Iris pigment epithelial cell (primary cell): Measurements from ENCODE around the gene ZYG11B.
"Not testable (repeated sequence)": the region's sequence is repeated elsewhere in the genome, so short reads cannot be mapped to it uniquely, and the experiment has no call there.

Experiments
- DNase-seq: peaks from one replicate; pipeline ENCODE4 v3.0.0-alpha.2; 2011; ENCODE audit warnings: low read depth

The ZYG11B gene

DNA sequence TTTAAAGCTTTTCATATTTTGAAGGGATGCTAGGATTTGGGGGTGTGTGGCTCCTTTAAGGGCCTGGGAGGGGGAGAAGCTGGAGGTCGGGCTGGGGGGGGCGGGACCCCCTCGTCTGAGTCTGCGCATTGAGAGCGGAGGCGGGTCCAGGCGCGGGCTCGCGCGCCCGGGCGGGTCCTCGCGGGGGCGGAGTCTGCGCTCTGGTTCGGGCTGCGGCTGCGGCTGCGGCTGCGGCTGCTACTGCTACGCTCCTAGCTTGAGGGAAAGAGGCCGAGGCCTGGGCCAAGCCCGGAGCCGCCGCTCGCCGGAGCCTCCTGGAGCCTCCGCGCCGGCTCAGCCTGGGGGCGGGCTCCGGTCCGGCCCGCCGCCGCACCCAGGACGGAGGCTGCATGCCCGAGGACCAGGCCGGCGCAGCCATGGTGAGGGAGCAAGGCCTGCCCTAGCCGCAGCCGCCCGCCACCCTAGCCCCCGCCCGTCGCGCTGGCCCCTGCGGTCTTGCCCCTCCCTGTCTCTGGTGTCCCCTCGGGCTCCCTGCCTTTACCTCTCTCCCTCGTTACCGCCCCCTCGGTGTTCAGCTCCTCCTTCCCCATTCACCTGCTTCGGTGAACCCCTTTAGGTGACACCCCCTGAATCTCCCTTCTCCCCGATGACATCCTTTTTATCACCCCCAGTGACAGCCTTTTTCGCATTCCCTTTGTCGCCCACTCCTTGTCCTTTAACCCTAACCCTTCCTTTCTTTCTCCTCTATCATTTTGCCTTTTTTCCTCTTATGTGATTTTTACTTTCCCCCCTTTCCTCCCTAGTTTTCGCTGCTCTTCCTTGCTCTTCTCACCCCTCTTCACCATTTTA lies at the start of gene ZYG11B:
Gene ZYG11B, plus strand, starts transcription at position 189 of the 849 bp plus-strand sequence. Its CDS starts 201 bp downstream, at position 390.
- peak; percentile 81 for DNase-seq

DNA sequence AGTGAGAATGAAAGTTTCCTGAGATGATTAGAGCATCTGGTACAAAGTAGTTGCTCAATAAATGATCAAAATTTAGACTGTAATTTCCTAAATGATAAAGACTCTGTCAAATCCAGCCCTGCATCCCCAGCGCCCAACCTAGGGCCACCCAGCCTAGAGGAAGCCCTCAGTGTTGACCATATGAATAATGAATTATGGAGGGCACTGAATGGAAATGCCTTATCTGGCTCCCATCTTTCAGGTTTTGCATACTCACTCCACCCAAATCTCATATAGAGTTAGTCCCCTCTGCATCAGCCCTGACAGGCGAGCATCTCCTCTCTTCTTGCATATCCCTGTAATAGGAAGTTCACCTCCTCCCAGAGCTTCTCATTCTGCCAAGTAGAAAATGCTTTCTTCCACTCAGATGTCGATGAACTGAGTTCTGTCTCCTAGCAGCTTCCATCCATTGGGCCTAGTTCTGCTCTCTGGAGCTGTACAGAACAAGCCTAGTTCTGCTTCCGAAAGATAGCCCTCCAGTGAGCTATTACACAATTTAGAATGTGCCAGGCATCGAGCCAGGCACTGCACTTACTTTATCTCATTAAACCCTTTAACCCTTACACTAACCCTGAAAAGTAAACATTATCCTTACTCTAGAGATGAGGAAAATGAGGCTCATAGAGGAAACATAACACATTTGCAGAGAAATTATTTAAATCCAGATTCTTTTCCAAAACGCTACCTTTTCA lies 49.0 kb upstream of the ZYG11B start:
- DNase-seq: peak; percentile 56

DNA sequence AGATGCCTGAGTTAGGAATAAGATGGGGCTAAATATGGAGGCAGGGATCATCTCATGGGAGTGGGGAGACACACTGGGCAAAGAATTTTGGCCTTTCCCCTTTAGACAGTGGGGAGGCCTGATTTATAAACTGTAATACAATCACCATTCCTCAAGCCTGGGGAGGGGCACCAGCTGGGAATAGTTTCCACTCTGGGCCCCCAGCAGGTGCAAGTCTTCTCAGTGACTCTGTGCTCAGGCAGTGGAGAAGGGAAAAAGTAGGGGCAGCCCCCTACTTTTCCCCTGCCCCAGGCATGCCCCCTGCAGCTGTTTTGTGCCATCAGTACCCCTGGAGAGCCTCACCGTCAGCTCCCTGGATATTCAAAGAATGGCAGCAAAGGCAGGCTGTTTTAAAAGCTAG lies 47.2 kb upstream of the ZYG11B start:
- no peak for DNase-seq

DNA sequence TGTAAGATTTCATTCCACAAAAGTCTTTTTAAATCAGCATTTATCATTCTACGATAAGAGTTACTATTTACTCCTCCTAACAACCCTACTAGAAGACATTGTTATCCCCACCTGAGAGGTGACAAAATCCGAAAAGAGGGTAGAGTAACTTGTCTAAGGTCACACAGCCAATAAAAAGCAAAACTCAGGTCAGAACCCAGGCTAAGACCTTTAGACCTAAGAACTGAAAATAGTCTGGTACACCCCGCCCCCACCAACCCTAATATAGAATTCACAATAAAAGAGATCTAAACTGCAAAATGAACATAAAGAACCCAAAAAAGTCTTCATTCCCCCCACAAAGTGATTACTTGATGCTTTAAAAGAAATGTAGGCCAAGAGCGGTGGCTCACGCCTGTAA lies 46.8 kb upstream of the ZYG11B start:
- DNase-seq: no peak

DNA sequence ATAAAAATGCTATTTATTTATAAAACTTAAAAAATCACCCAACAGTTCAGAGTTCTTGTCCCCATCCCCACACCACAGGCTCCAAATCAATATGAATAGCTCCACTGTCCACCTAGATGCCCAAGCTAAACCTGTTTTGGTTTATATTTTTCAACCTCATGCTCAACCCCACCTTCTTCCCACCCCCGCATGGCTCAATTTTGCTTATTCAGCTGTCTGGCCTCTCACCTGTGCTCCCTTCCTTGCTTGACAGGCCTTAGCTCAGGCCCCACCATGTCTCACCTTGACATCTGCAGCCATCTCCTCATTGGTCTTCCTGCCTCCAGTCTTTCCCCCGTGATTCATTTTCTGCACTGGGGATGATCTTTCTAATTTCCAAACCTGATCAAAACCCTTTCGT lies 45.9 kb upstream of the ZYG11B start:
- DNase-seq: no peak

DNA sequence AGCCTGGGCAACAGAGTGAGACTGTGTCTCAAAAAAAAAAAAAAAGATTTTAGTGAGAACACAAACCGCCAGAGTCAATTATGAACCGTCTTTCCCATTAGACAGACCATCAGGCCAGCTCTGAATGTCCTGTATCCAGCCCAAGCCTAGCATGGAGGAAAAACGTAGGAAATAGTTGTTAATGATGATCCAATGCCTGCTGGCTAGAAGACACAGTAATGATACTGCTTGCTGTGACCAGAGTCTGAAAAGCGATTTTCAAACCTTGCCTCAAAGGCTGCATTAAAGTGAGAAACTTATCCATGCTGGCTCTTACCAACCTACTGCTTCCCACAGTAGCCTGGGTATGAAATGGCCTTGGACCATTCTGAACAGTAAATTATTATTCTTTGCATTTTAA lies 45.1 kb upstream of the ZYG11B start:
- DNase-seq: no peak

DNA sequence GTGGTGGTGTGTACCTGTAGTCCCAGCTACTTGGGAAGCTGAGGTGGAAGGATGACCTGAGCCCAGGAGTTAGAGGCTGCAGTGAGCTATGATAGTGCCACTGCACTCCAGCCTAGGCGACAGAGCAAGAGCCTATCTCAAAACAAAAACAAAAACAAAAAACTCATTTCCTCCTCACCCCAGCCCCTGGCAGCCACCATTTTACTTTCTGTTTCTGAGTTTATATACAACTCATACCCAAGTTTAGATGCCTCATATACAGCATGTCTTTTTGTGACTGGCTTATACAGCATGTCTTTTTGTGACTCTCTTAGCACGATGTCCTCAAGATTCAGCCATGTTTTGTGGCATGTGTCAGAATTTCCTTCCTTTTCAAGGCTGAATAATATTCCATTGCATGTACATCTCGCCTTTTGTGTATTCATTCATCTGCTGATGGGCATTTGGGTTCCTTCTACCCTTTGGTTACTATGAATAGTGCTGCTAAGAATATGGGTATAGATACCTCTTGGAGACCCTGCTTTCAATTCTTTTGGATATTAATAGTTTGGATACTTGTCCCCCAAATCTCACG lies 42.8 kb upstream of the ZYG11B start:
- no peak for DNase-seq

DNA sequence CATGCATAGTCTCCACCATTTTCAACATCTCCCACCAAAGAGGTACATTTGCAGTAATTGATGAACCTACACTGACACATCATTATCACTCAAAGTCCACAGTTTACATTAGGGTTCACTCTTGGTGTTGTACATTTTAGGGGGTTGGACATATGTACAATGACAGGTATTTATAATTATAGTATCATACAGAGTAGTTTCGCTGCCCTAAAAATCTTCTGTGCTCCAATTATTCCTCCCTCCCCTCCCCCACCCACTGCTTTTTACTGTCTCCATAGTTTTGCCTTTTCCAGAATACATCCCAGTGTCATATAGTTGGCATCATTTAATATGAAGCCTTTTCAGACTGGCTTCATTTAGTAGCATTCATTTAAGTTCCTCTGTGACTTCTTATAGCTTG lies 41.7 kb upstream of the ZYG11B start:
- no peak for DNase-seq

DNA sequence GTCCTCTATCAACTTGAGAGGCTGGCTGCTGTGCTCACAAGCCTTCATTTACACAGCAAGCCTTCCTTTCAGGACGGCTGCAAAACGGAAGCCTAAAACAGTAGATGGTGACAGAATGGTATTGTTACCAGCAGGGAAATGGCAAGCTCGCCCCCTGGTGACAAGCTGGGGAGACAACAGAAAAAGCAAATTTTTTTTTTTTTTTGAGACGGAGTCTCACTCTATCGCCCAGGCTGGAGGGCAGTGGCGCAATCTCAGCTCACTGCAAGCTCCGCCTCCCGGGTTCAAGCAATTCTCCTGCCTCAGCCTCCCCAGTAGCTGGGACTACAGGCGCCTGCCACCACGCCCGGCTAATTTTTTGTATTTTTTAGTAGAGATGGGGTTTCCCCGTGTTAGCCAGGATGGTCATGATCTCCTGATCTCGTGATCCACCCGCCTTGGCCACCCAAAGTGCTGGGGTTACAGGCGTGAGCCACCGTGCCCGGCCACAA lies 39.9 kb upstream of the ZYG11B start:
- peak; percentile 65 for DNase-seq

DNA sequence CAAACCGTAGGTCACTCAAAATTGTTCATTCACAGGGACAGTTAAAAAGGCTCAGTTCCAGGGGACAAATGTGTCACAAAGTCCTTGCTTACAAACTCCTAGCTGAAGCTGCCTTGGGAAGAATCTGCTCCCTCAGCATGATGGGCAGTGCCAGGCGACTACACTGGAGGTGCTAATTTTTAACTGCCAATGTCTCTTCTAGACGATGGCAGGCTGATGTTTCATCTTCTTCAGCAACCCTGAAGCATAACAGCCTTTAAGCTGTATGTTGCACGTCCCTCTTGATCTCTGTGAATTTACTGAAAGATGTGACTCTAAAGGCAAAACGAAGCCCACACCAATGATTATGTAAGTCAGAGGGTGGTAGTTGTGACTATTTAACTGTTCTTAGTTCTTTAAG lies 39.4 kb upstream of the ZYG11B start:
- no peak for DNase-seq

DNA sequence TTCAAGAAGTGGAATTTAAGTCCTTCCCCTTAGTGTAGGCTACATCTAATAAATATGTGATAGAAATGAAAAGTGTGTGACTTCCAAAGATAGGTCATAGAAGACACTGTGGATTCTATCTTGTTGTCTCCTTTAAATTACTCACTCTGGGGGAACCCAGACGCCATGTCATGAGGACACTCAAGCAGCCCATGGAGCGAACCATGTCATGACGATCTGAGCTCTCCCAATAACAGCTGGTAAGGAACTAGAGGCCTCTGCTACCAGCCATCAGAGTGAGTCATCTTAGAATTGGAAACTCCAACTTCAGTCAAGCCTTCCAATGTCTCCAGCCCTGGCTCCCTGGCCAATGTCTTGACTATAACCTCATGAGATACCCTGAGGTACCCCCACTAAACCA lies 34.4 kb upstream of the ZYG11B start:
- peak; percentile 22 for DNase-seq

DNA sequence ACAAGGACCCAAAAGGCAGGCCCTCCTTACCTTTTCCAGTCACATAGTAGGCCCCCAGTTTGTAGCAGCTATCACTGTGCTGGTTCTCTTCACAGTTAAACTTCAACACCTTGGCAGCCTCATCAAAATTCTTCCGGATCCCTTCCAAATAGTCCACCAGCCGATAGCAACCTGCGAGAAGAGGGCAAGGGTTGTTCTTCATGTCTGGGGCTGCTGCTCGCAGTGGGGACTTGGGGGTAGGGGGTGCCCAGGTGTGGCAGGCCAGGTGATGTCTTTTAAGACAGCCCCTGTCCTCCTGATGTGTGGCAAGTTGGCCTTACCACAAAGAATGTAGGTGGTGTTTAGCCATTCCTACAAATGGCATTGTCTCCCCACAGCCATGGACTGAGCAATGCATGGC lies 33.6 kb upstream of the ZYG11B start:
- DNase-seq: no peak

DNA sequence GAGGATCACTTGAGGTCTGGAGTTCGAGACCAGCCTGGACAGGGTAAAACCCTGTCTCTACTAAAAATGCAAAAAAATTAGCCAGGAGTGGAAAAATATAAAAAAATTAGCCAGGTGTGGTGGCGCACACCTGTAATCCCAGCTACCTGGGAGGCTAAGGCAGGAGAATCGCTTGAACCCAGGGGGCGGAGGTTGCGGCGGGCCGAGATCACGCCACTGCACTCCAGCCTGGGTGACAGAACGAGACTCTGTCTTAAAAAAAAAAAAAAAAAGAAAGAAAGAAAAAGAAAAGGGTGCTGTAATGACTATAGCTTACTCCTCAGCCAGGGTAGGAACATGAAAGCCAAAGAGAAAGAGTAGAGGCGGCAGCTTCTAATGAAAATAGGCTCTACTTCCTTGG lies 32.9 kb upstream of the ZYG11B start:
- DNase-seq: not testable (repeated sequence)

DNA sequence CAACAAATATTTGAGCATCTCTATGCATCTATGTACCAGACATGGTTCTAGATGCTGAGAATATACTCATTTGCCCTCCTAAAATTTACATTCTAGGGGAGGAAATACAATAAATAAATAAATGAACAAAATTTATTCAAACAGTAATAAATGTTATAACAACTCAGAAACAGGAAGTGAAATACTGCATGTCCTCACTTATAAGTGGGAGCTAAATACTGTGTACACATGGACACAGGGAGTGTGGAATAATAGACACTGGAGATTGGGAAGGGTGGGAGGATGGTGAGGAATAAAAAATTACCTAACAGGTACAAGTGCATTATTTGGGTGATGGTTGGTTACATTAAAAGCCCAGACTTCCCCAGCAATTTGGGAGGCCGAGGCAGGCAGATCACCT lies 32.4 kb upstream of the ZYG11B start:
- DNase-seq: no peak

DNA sequence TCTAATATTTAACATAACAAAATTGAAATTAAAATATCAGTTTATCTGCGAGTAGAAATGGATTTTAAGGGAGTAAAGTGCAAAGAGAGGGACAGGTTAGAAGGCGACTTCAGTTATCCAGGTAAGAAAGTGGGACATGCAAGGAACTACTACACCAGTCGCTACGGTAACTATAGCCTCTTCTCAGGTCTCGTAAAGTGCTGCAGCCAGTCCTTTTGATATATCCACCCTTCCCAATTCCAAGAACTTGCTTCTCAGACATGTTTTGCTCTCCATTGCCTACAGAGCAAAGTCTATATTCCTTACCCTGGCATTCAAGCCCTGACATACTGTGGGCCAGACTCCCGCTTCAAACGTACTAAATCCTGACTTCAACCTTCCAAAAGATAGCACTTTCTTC lies 30.6 kb upstream of the ZYG11B start:
- no peak for DNase-seq

DNA sequence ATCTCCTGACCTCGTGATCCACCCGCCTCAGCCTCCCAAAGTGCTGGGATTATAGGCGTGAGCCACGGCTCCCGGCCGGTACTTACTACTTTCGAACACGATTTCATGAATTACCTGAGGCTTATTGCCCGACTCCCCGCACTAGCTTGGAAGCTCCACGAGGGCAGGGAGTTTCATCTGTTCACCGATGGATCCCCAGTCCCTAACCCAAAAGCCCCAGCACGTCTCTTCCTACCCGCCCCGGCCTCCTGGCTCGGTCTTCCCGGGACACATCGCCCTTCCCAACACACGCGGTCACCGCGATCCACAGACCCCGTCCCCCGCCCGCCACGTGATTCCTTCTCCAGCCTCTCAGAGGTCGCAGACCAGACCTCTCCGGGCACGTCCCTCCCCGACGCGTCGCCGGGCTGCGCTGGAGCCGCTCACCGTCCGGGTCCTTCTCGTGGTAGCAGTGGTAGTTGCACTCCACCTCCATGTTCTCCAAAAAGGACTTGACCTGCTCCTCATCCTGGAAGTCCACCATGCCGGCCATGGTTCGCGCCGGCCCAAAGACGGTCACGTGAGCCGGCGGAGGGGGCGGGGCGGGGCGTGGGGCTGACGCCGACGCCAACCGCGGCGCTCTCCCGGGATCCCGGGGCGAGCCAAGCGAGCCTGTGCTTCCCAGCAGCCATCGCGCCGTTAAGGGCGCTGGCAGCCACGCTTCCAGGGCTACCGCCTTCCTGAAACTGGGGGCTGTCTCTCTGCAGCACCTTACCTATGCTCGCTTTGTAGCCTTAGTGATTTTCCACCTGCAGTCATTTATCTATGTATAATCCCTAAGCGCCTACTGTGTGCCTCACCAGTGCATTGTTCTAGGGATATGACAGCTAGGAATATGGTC lies 28.2 kb upstream of the ZYG11B start, which contains the start of gene COA7:
Gene COA7, minus strand, starts transcription at position 553 of the 880 bp plus-strand sequence. Its CDS starts 21 bp downstream, at position 532.
- peak; percentile 83 for DNase-seq

DNA sequence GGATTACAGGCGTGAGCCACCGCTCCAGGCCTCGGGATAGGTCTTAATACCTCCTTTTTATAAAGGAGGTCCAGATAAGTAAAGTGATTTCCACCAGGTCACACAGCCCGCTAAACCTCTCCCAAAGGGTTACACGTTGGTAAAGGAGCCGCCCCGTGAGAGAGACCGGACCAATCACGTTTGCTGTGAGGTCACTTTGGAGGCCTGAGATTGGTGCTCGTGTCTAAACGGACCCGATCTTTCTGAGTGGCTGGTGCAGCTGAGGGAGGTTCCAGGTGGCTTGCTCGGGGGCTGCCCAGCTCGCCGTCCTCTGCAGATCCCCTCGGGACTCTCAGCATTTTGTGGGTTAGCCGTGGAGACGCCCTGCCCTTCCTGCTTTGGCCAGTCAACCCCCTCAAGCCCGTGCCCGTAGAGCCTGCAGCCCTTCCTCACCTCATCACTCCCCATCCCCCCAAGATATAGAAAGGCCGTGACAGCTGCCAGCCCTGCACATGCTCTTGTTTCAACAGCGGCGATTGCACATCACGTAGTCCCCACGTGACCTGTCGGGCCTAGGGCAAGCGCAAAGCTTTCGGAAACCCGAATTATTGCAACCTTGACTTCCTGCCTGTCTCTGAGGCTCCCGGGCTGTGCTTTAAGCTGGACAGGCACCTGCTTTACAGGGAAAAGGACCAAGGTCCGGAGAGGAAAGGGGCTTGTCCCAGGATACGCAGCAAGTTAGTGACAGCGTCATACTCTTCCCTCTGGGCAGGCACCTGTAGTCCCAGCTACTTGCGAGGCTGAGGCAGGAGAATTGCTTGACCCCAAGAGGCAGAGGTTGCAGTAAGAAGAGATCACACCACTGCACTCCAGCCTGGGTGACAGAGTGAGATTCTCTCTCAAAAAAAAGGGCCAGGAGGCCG lies 23.1 kb upstream of the ZYG11B start:
- peak; percentile 95 for DNase-seq

DNA sequence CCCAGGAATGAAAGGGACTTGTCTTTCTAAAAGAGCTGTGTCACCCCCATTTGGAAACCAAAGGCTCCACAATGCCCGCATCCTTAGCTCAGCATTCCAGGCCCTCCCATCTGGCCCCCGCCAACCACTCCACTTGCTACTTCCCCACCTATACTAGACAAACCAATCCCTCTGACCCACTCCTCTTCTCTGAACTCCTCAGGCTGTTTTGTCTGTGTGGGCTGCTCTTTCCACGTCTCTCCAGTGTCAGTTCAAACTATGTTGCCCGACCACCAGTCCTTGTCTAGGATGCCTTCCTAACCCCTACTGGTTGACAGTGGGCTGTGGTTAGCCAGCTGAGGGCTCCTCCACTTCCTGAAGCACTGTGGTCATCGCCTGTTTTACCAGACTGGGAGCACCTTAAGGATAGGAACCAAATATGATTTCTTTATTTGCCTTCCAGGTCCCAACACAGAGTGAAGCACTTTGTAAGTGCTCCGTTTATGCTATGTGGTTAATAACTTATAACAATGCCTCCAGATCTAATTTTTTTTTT lies 20.1 kb upstream of the ZYG11B start:
- no peak for DNase-seq

DNA sequence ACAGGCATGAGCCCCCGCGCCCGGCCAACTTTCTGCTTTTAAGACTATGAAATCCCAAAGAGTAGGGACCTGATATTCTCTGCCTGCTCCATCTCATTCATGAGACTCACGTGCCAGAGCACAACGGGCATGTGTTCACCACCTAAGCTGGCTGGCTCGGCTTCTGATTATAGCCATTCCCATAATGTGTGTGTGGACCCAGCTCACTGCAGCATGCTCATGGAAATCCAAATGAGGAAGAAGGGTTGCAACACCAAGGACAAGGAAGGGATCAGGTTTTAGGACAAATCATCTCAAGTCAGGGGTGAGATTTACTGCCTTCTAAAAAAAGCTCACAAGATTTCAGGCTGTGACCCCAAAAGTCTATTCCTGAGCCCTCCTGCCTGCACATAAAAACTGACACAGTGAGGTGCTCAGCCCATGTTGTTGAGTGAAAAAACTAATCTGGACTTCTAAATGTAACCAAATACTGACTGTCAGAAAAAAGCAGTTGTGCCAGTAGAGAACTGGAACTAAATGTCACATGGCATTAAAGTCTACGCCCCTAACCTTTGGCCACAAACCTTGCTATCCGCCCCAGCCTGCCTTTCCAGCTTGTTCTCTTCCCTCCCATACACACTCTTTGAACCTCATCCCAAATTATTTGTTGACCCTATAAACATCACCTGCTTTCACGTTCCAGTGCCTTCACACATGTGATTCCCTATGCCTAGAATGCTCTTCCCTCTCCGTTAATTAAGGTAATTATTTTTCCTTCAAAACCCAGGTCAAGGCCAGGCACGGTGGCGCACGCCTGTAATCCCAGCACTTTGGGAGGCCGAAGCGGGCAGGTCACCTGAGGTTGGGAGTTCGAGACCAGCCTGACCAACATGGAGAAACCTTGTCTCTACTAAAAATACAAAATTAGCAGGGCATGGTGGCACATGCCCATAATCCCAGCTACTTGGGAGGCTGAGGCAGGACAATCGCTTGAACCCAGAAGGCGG lies 19.0 kb upstream of the ZYG11B start:
- no peak for DNase-seq
